SK-N-DZ (cell line): ENCODE measurements around the gene NR1D2.
A peak's percentile ranks its signal among the peaks of the same experiment; 100 is the strongest.

Experiments
- DNase-seq: peaks from one replicate; pipeline ENCODE4 v3.0.0-alpha.2; 2015; ENCODE audit warnings: low spot score

Gene NR1D2

GRCh38 chr3:23928524-23928923 lies 16.6 kb upstream of the NR1D2 start:
- DNase-seq: no peak

- DNase-seq: no peak
These were observed 13.5 kb upstream of the NR1D2 start for GRCh38 chr3:23931597-23931996.

DNA sequence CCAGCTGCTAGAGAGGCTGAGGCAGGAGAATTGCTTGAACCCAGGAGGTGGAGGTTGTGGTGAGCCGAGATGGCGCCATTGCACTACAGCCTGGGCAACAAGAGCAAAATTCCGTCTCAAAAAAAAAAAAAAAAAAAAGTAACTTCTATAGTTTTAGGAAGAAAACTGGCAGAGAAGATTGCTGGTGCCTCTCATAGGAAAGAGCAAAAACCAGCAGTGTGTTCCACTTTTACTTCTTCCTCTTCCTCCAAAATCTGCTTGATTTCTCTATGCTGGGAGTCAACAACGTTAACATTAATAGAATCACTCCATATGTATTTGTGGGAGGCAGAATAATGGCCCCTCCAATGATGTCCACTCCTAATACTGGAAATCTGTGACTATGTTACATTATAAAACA lies 12.5 kb upstream of the NR1D2 start:
- no peak for DNase-seq

DNA sequence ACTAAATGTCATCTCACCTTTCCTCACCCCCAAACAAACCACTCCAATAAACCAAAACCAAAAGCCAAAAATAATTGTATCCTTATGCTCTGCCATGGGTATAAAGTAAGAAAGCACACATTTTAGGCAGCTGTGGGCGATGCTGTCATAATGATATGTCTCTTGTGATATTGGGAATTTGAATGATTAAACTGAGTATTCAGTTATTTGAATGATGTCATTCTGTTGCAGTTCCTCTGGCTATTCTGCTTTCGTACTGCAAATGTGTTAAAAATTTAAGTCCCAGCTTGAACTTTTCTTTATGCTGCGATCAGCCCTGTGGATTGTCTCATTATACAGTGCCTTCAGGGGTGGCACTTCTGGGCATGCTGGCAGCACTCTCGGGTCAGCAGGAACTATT lies 10.8 kb upstream of the NR1D2 start:
- no peak for DNase-seq

DNA sequence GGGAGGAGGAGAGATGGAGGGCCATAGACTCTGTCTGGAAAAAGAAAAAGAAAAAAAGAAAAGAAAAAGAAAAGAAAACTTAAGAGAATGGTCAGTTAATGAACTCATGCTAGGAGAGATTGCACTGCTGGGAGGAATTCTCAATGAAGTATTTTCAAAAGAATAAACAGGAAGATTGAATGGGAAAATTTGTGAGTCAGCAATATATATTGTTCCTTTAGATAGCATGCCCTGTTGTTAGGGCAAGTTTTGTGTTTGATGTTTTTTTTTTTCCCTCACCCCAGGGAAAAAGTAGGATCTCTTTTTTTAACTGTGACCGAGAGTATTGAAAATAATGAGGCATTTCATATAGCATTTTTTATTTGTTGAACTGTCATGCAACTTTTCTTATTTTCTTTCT lies 7.8 kb upstream of the NR1D2 start:
- DNase-seq: no peak

DNA sequence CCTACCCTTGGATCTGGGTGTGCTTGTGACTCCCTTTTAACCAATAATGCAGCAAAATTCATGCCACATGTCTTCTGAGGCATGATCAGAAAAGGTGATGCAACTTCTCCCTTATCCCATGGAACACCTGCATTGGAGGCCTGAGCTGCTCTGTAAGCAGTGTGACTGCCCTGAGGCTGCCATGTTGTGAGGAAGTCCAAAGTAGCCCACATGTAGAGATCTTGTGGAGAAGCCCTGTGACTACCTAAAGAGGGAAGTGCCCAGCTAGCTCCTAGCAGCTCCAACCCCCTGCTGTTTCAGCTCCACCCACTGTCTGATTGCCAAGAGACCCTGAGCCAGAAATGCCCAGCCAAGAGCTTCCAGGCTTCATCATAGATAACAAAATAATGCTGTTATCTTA lies 6.4 kb upstream of the NR1D2 start:
- DNase-seq: no peak

GRCh38 chr3:23940775-23941174 lies 4.3 kb upstream of the NR1D2 start:
- DNase-seq: no peak

GRCh38 chr3:23941440-23941839 lies 3.6 kb upstream of the NR1D2 start:
- DNase-seq: no peak

DNA sequence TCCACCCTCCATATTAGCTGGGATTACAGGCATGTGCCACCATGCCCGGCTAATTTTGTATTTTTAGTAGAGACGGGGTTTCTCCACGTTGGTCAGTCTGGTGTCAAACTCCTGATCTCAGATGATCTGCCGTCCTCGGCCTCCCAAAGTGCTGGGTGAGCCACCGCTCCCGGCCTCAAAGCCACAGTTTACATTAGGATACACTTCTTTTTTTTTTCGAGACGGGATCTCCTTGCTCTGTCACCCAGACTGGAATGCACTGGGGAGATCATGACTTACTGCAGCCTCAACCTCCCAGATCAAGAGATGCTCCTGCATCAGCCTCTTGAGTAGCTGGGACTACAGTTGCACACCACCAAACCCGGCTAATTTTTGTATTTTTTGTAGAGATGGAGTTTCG lies 2.5 kb upstream of the NR1D2 start:
- DNase-seq: no peak

- DNase-seq: no peak
These were observed 891 bp upstream of the NR1D2 start for GRCh38 chr3:23944007-23944783.

- DNase-seq: no peak
These were observed 502 bp downstream of the NR1D2 start for GRCh38 chr3:23945663-23945912.

DNA sequence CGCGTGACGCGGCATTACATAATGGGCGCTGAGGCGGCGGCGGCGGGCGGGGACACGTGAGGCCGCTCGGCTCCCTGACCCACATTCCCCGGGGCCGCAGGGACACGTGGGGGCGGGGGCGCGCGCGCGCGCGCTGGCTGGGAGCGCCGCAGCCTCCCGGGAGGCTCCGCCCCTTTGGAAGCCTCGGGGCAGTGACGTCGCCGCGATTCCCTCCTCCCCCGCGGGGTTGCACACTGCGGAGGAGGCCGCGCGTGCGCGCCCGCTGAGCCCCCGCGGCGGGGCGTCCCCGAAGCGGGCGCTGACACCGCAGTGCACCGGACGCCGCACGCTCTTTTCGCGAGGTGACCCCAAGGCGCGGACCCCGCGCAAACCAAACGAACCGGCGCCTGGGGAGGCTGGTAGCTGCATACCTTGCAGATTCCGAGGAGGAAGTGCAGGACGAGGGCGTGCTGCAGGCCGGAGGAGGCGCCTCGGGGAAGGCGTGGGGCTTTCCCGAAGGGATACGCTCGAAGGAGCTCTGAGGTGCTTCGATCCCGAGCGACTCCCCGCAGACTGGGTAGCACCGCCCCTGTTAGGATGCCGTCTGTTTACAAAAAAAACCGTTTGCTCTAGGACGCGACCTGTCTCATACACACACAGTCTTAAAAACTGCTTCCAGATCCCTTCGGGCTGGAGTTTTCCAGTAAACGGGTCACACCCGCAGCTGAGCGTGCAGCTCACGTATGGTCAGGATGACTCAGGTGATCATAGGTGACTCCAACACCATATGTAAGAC lies 1.0 kb downstream of the NR1D2 start:
- peak; percentile 97 for DNase-seq

DNA sequence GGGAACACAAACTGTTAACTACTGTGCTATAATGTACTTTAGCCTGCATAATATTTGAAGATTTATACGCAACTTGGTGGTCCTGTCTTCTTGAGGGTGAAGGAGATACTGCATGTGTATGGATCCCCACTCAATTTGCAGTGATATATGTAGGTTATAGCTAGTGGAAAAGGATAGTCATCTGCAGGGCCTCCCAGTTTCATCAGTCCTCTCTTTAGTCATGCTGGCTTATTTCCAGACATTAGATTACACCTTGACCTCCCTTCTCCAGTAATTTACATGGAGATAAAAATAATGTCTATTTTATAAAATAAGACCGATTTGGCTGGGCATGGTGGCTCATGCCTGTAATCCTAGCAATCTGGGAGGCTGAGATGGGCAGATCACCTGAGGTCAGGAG lies 3.7 kb downstream of the NR1D2 start:
- no peak for DNase-seq

GRCh38 chr3:23949784-23950183 lies 4.7 kb downstream of the NR1D2 start:
- no peak for DNase-seq

- DNase-seq: no peak
These were observed 5.2 kb downstream of the NR1D2 start for GRCh38 chr3:23950293-23950692.

DNA sequence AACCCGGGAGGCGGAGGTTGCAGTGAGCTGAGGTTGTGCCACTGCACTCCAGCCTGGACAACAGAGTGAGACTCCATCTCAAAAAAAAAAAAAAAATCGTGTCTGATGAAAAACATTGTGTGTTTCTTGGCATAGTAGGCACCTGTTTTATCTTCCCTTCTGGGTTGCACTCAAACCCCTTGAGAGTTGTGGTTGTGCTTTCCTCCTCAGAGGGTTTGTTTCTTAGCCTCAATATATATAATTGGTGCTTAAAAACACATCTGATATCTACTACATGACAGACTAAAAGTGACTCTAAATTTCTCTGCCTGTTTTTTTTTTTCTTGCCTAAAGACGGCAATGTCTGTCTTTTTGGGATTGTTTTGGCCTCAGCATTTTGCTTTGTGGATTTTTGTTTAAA lies 7.6 kb downstream of the NR1D2 start:
- no peak for DNase-seq

GRCh38 chr3:23953523-23953922 lies 8.4 kb downstream of the NR1D2 start:
- DNase-seq: peak; percentile 38

DNA sequence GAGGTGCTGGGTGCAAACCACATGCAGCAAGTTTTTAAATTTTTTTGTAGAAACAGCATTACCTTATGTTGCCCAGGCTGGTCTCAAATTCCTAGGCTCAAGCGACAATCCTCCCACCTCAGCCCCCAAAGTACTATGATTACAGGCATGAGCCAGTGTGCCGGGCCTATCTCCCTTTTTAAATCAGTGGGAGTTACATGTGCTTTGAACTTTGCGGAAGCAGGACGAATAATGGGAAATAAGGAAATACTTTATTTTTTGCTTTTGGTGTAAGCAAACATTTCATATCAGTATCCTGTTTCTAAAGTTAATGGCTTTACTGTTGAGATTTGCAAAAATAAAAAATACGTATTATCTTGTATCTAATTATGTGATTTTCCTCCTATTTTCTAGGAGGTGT lies 9.1 kb downstream of the NR1D2 start:
- no peak for DNase-seq

DNA sequence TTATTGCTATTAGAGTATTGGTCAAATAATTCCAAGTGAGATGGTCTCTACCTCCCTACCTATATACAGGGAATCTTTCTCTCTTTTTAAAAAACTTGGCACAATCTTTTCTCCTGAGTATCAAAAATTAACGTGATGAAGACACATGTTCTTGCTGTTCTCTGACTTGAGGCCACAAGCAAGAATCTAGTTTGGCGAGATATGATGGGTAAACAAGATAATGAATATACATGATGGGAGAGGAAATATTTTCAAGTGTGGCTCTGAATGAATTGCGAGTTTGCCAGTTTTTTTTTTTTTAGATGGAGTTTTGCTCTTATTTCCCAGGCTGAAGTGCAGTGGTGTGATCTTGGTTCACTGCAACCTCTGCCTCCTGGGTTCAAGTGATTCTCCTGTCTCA lies 11.6 kb downstream of the NR1D2 start:
- no peak for DNase-seq

DNA sequence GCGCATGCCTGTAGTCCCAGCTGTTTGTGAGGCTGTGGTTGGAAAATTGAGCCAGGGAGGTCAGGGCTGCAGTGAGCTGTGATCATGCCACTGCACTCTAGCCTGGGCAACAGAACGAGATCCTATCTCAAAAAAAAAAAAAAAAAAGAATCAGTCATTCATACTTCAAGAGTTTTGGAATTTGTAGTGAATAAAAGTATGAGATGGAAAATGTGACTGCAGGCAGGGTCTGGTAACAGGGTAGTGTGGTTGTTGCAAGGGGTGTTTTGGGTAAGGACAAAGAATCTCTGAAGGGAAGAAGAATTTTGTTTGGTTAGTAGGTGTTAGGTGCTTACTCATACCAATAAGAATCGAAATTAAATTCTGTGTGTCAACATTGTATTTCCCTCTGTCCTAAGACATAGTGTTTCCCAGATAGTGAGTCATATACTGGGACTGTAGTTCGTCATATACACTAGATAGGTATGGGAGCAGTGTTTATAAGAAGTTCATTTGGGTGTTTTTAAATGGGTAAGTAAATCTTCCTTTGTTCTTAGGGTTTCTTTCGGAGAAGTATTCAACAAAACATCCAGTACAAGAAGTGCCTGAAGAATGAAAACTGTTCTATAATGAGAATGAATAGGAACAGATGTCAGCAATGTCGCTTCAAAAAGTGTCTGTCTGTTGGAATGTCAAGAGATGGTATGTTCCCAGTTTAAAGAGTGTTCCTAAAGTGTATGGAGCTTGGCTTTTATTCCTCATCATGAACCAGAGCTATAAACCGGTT lies 14.2 kb downstream of the NR1D2 start:
- no peak for DNase-seq

- no peak for DNase-seq
These were observed 15.6 kb downstream of the NR1D2 start for GRCh38 chr3:23960649-23961048.

DNA sequence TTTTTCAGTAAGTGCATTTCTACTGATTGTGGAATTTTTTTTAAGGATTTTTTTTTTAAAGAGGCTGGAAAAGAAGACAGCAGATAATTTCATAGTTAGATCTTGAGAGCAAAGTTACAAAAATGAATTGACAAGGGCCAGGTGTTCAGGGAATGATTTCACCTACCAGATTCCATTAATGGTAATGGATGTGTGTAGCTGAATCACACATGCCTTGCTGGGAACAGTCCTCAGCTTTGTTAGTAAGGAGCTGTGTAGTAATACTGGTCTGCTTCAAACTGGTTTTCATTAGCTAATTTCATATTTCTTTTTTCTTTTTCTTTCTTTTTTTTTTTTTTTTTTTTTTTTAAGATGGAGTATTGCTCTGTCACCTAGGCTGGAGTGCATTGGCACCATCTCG lies 16.0 kb downstream of the NR1D2 start:
- no peak for DNase-seq

- no peak for DNase-seq
These were observed 16.8 kb downstream of the NR1D2 start for GRCh38 chr3:23961913-23962312.
